Esophagus muscularis mucosa (tissue), 3 donors: ENCODE results near the gene OR6B2.

Experiments used
- CTCF ChIP-seq, 3 experiments: fragments of 200-600 bp in 2 of 3; fragments of 450-650 bp in 1 of 3; sonication (generic) in 2 of 3; IDR thresholded peaks; one replicate each; pipeline ENCODE4 v1.5.1; 2017 to 2019; ENCODE audit warnings: antibody characterized with exemption in 3 of 3, mild to moderate bottlenecking in 2 of 3, moderate library complexity in 1 of 3
- POLR2A ChIP-seq: fragments of 450-650 bp; IDR thresholded peaks from one replicate; pipeline ENCODE4 v1.6.1; 2017; ENCODE audit warnings: antibody characterized with exemption, moderate library complexity, mild to moderate bottlenecking, low read depth
- POLR2AphosphoS5 ChIP-seq, 2 donors: sonication (generic); formaldehyde crosslinking; IDR thresholded peaks; one replicate each; pipeline ENCODE4 v1.6.1; 2017; ENCODE audit warnings: antibody characterized with exemption in 2 of 2

GRCh38 chr2:240023792-240024191 is 6.4 kb downstream of the OR6B2 start:
- no peak for TF ChIP-seq CTCF (IDR thresholded peaks at IDR 0.05)
- no peak for TF ChIP-seq POLR2AphosphoS5 (IDR thresholded peaks at IDR 0.05)
- TF ChIP-seq POLR2A = no peak
